SK-N-SH (cell line): ENCODE measurements around the gene LRRN4CL. TPM values are rescaled to one million over a fixed set of nuclear protein-coding genes. Genes with fewer than 3 reads are reported as not detected.

Experiments used
- CTCF ChIA-PET: fragments of 300-600, 350-600 bp; formaldehyde crosslinking; extraction: SDS; loops from one replicate; lab custom pipeline; 2021; lab: Yijun Ruan, JAX
- POLR2A ChIA-PET: fragments of 350-600 bp; sonication (Branson Sonifier 250); formaldehyde crosslinking; extraction: SDS; loops from one replicate; lab custom pipeline; 2020; ENCODE audit warnings: antibody characterized with exemption, inconsistent platforms; lab: Yijun Ruan, JAX
- DNase-seq: peaks from one replicate; pipeline ENCODE4 v3.0.0; 2012
- H2AFZ ChIP-seq: fragments of 200-600 bp; sonication (generic); 2 replicates; pipeline ENCODE4 v1.8.1; 2016; ENCODE audit warnings: antibody characterized with exemption, mild to moderate bottlenecking, low read depth
- H3F3A ChIP-seq: fragments of 200-600 bp; sonication (generic); replicated peaks from 2 replicates; pipeline ENCODE3; 2016; ENCODE audit warnings: antibody characterized with exemption, mild to moderate bottlenecking; ENCODE audit not compliant: insufficient read depth
- H3K27ac ChIP-seq, 2 experiments: fragments of 200-500 bp in 1 of 2; fragments of 200-600 bp in 1 of 2; sonication (Bioruptor generic) in 1 of 2; sonication (generic), shearing (Covaris generic) in 1 of 2; 2 replicates each; pipeline versions ENCODE4 v1.5.1 to v1.6.1; 2014 to 2016; ENCODE audit warnings: low read depth in 2 of 2, inconsistent platforms in 1 of 2, low read length in 1 of 2, mild to moderate bottlenecking in 1 of 2, mixed read lengths in 1 of 2
- H3K27me3 ChIP-seq: fragments of 200-600 bp; sonication (generic), shearing (Covaris generic); 2 replicates; pipeline ENCODE4 v1.6.1; 2016; ENCODE audit warnings: mixed run types; ENCODE audit not compliant: insufficient read depth
- H3K36me3 ChIP-seq, 2 experiments: fragments of 200-500 bp in 1 of 2; fragments of 200-600 bp in 1 of 2; sonication (Bioruptor generic) in 1 of 2; sonication (generic) in 1 of 2; replicated peaks in 1 of 2; 2 replicates each; pipeline versions ENCODE3 to v1.5.1; 2014 to 2016; ENCODE audit warnings: low read length in 1 of 2, mild to moderate bottlenecking in 1 of 2; ENCODE audit not compliant: insufficient read depth in 2 of 2, control insufficient read depth in 1 of 2
- H3K4me1 ChIP-seq, 2 experiments: fragments of 200-500 bp in 1 of 2; fragments of 200-600 bp in 1 of 2; sonication (Bioruptor generic) in 1 of 2; sonication (generic), shearing (Covaris generic) in 1 of 2; 2 replicates each; pipeline versions ENCODE4 v1.5.1 to v1.6.1; 2014 to 2016; ENCODE audit warnings: low read depth in 1 of 2, low read length in 1 of 2, mixed run types in 1 of 2; ENCODE audit not compliant: insufficient read depth in 2 of 2, control insufficient read depth in 1 of 2
- H3K4me2 ChIP-seq: fragments of 200-600 bp; sonication (generic), shearing (Covaris generic); 2 replicates; pipeline ENCODE4 v1.6.1; 2017; ENCODE audit warnings: mixed run types
- H3K4me3 ChIP-seq, 2 experiments: fragments of 200-500 bp in 1 of 2; fragments of 200-600 bp in 1 of 2; sonication (Bioruptor generic) in 1 of 2; sonication (generic), shearing (Covaris generic) in 1 of 2; 2 replicates each; pipeline versions ENCODE4 v1.5.1 to v1.8.1; 2014 to 2016; ENCODE audit warnings: low read depth in 2 of 2, inconsistent platforms in 1 of 2, low read length in 1 of 2, mild to moderate bottlenecking in 1 of 2, mixed read lengths in 1 of 2, moderate library complexity in 1 of 2
- H3K79me2 ChIP-seq: fragments of 200-600 bp; sonication (generic); 2 replicates; pipeline ENCODE4 v1.8.1; 2017; ENCODE audit warnings: mild to moderate bottlenecking; ENCODE audit not compliant: insufficient read depth
- H3K9ac ChIP-seq: fragments of 200-600 bp; sonication (generic); 2 replicates; pipeline ENCODE4 v1.6.1; 2017; ENCODE audit warnings: mixed run types
- H3K9me2 ChIP-seq: fragments of 200-600 bp; sonication (generic); 2 replicates; pipeline ENCODE4 v1.6.1; 2017; ENCODE audit warnings: mixed run types
- H3K9me3 ChIP-seq: fragments of 200-600 bp; sonication (generic); 2 replicates; pipeline ENCODE4 v1.6.1; 2017; ENCODE audit warnings: mixed run types, mild to moderate bottlenecking, moderate library complexity
- H4K20me1 ChIP-seq: fragments of 200-600 bp; sonication (generic); 2 replicates; pipeline ENCODE4 v1.6.1; 2017; ENCODE audit warnings: mild to moderate bottlenecking, mixed run types; ENCODE audit not compliant: insufficient read depth
- CHD2 ChIP-seq: fragments of 150-350 bp; IDR thresholded peaks from 2 replicates; pipeline ENCODE4 v1.6.1; 2018; ENCODE audit warnings: low read length; ENCODE audit not compliant: partially characterized antibody
- ELF1 ChIP-seq: IDR thresholded peaks from 2 replicates; pipeline ENCODE4 v1.4.0; 2012
- EP300 ChIP-seq, 2 experiments: IDR thresholded peaks; 2 replicates each; pipeline versions ENCODE4 v1.4.0 to v1.6.1; 2012; ENCODE audit warnings: borderline replicate concordance in 1 of 2, low read depth in 1 of 2, low read length in 1 of 2
- EZH2phosphoT487 ChIP-seq: fragments of 200-600 bp; sonication (generic); IDR thresholded peaks from 2 replicates; pipeline ENCODE4 v1.6.1; 2017; ENCODE audit warnings: low read depth, mixed run types, mild to moderate bottlenecking, antibody characterized with exemption, moderate library complexity, borderline replicate concordance
- GATA2 ChIP-seq: sonication (generic); formaldehyde crosslinking; IDR thresholded peaks from 2 replicates; pipeline ENCODE4 v1.5.0; 2020; ENCODE audit warnings: mild to moderate bottlenecking, missing genetic modification reagents
- MEF2A ChIP-seq: IDR thresholded peaks from 2 replicates; pipeline ENCODE4 v1.4.0; 2012; ENCODE audit warnings: low read depth, borderline replicate concordance
- NRF1 ChIP-seq: IDR thresholded peaks from 2 replicates; pipeline ENCODE4 v1.6.1; 2012; ENCODE audit warnings: low read depth, mild to moderate bottlenecking, low read length
- POLR2AphosphoS5 ChIP-seq: IDR thresholded peaks from 2 replicates; pipeline ENCODE4 v1.6.1; 2012; ENCODE audit warnings: low read depth, low read length
- RXRA ChIP-seq: IDR thresholded peaks from 2 replicates; pipeline ENCODE4 v1.4.0; 2012; ENCODE audit warnings: low read depth, mild to moderate bottlenecking, borderline replicate concordance
- SMC3 ChIP-seq: IDR thresholded peaks from 2 replicates; pipeline ENCODE4 v1.6.1; 2012; ENCODE audit warnings: low read depth, low read length, improper control_type of control experiment
- TAF1 ChIP-seq: IDR thresholded peaks from 2 replicates; pipeline ENCODE4 v1.6.1; 2012; ENCODE audit warnings: low read depth, mild to moderate bottlenecking, low read length, moderate library complexity, borderline replicate concordance
- TCF12 ChIP-seq: IDR thresholded peaks from 2 replicates; pipeline ENCODE4 v1.4.0; 2012
- TEAD4 ChIP-seq: IDR thresholded peaks from 2 replicates; pipeline ENCODE4 v1.4.0; 2012; ENCODE audit warnings: mild to moderate bottlenecking, borderline replicate concordance; ENCODE audit not compliant: insufficient read depth
- YY1 ChIP-seq: IDR thresholded peaks from 2 replicates; pipeline ENCODE4 v1.4.0; 2012; ENCODE audit warnings: low read depth, mild to moderate bottlenecking
- WGBS: methylation state at CpG from one replicate; pipeline ENCODE4 v1.1.6; 2017; ENCODE audit warnings: low lambda C conversion rate; 5-methylcytosine and 5-hydroxymethylcytosine counted together
- polyA plus RNA-seq, 3 experiments: library from polyadenylated mRNA; depleted of rRNA; stranded (reverse); fragments of >200 nt; gene quantifications; 2 replicates each; pipeline ENCODE4 v1.2.3, GENCODE V29; 2012
- TF ChIP-seq, protein P1 (sequence below): IDR thresholded peaks from 2 replicates; pipeline ENCODE4 v1.4.0; 2012; ENCODE audit warnings: low read depth
- TF ChIP-seq, protein P2 (sequence below): IDR thresholded peaks from 2 replicates; pipeline ENCODE4; 2012
- TF ChIP-seq, protein P3 (sequence below): IDR thresholded peaks from 2 replicates; pipeline ENCODE4 v1.4.0; 2012; ENCODE audit warnings: low read depth, borderline replicate concordance

The LRRN4CL gene
- polyA plus RNA-seq, 1 of the 3 experiments (the other 2 are of a cell fraction), result 0.08 TPM

DNA sequence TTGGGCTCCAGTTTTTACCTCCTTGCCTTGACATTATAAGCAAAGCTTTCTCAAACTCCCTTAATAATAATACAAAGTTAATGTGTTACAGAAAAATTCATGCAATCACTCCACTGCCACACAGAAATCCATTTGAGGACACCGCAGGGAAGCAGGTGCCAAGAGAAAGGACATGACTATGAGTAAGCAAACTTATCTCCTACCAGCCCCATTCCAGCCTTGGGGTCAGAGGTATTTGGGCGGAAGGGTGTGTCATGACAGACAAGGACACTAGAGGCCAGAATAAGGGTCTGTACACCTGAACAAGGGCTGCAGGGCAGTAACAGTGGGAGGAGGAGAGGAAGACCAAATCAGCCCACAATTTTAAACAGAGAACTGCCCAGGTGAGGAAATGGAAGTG lies 24.0 kb upstream of the LRRN4CL start:
- no peak overlapping the region for H3K27ac ChIP-seq
- ChIA-PET CTCF (interaction anchor here (1.1 to 1.5 kb wide), 3 partner anchors 8 to 56 kb away, joined by 3 to 4 read pairs (median 4); no protein-coding TSS in a partner anchor), POLR2A (no interaction called here)
- peaks cover 14 to 16% of the 10 kb centered on the region in 2 experiments; a peak in 3 of 4 replicates for H3K4me1 ChIP-seq
- TF ChIP-seq ELF1 (no peak), EZH2phosphoT487 (no peak), TCF12 (no peak), NRF1 (no peak), RXRA (no peak), CHD2 (no peak)
- TF ChIP-seq, protein P1, sequence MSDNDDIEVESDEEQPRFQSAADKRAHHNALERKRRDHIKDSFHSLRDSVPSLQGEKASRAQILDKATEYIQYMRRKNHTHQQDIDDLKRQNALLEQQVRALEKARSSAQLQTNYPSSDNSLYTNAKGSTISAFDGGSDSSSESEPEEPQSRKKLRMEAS, result no peak
- TF ChIP-seq, protein P2, sequence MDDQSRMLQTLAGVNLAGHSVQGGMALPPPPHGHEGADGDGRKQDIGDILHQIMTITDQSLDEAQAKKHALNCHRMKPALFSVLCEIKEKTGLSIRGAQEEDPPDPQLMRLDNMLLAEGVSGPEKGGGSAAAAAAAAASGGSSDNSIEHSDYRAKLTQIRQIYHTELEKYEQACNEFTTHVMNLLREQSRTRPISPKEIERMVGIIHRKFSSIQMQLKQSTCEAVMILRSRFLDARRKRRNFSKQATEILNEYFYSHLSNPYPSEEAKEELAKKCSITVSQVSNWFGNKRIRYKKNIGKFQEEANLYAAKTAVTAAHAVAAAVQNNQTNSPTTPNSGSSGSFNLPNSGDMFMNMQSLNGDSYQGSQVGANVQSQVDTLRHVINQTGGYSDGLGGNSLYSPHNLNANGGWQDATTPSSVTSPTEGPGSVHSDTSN, result no peak
- no peaks in the 10 kb centered on the region for H3K9me3 ChIP-seq
- H3K36me3 ChIP-seq, result peaks cover 69 to 74% of the 10 kb centered on the region in 2 experiments
- no peaks in the 10 kb centered on the region for H3K27me3 ChIP-seq
- no peak overlapping the region for H3K9ac ChIP-seq
- no peaks in the 10 kb centered on the region for H4K20me1 ChIP-seq
- H3K4me3 ChIP-seq, result no peak overlapping the region
- DNase-seq, result no peak
- H3K4me2 ChIP-seq, result no peak overlapping the region
- no peaks in the 10 kb centered on the region for H3K9me2 ChIP-seq
- peaks cover 34% of the 10 kb centered on the region for H3K79me2 ChIP-seq
- peaks cover 68% of the 10 kb centered on the region for H3F3A ChIP-seq
- no peak overlapping the region for H2AFZ ChIP-seq
- WGBS, result 83% methylated on average over 2 of the region's 2 CpGs

DNA sequence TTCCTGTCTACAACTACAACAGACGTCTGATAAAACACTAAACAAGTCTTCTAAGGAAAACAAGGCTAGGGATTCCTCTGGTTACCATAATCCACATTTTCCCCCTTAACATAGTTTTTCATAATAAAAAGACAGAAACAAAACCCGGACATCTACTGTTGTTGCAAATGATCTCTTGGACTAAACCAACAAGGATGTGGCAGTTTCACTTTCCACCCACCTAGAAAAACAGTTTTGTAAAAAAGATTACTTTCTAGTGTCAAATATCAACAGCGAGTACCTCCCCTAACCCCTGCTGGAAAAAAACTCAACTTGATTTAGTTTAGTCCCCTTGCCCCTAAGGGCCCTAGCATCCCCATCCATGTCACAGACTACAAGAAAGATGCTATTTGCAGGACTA lies 23.5 kb upstream of the LRRN4CL start:
- no peak overlapping the region; a peak in 1 of 4 replicates for H3K27ac ChIP-seq
- no peak for DNase-seq
- H3K9me3 ChIP-seq, result no peaks in the 10 kb centered on the region
- H3K4me3 ChIP-seq, result no peak overlapping the region
- ChIA-PET POLR2A (no interaction called here), CTCF (interaction anchor here (1.1 to 1.5 kb wide), 2 partner anchors 8 to 57 kb away, joined by 3 to 4 read pairs; no protein-coding TSS in a partner anchor)
- H3F3A ChIP-seq, result peaks cover 68% of the 10 kb centered on the region
- no peaks in the 10 kb centered on the region for H3K9me2 ChIP-seq
- H3K4me2 ChIP-seq, result no peak overlapping the region
- no peak overlapping the region for H2AFZ ChIP-seq
- H3K36me3 ChIP-seq, result peaks cover 64 to 71% of the 10 kb centered on the region in 2 experiments
- H4K20me1 ChIP-seq, result no peaks in the 10 kb centered on the region
- WGBS, result 92% methylated on average over 3 of the region's 3 CpGs
- H3K9ac ChIP-seq, result no peak overlapping the region
- TF ChIP-seq EP300 (IDR thresholded peaks at IDR 0.05; ENCODE audit: borderline replicate concordance in 1 of 2, low read depth in 1 of 2, low read length in 1 of 2) (no peak), ELF1 (no peak), TAF1 (no peak)
- no peaks in the 10 kb centered on the region for H3K27me3 ChIP-seq
- peaks cover 15 to 21% of the 10 kb centered on the region in 2 experiments; a peak in 3 of 4 replicates for H3K4me1 ChIP-seq
- H3K79me2 ChIP-seq, result peaks cover 29% of the 10 kb centered on the region

DNA sequence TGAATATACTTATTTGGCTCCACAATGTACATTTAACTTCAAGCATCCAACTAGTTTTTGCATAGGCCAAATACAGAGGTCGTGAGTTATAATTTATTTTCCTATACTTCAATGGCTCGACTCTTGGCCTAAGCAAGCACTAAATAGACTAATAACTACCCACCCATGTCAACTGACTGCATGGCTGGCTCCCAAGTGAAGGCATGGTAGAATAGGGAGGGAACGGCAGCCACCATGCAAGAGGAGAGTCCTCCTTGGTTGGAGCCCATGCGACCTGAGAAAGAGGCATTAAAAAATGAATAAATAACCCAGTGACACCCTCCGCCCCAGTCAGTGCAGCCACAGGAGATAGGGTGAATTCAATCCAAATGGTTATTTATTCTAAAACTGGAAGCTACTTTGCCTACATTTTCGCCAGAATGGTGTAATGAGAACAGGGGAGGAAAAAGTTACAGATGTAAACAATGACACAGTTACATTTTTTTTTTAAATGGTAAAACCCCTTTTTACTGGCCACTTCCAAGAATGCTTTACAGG lies 23.0 kb upstream of the LRRN4CL start:
- ChIA-PET POLR2A (no interaction called here), CTCF (interaction anchor here (1.5 kb wide), 1 partner anchor 57 kb away, joined by 4 read pairs; no protein-coding TSS in a partner anchor)
- Histone ChIP-seq H3F3A (peaks cover 68% of the 10 kb centered on the region), H4K20me1 (no peaks in the 10 kb centered on the region), H3K27ac (no peak overlapping the region), H3K27me3 (no peaks in the 10 kb centered on the region), H3K79me2 (peaks cover 24% of the 10 kb centered on the region), H3K9me2 (no peaks in the 10 kb centered on the region), H3K4me1 (peaks cover 15 to 26% of the 10 kb centered on the region in 2 experiments; a peak in 3 of 4 replicates), H3K4me3 (no peak overlapping the region), H3K4me2 (no peak overlapping the region), H3K9ac (no peak overlapping the region), H3K9me3 (no peaks in the 10 kb centered on the region), H2AFZ (no peak overlapping the region), H3K36me3 (peaks cover 59 to 68% of the 10 kb centered on the region in 2 experiments)
- no peak for DNase-seq
- WGBS, result 92% methylated on average over 6 of the region's 6 CpGs
- no peak for TF ChIP-seq CHD2
- no peak for TF ChIP-seq EZH2phosphoT487
- TF ChIP-seq ELF1, result no peak
- TF ChIP-seq TEAD4, result no peak
- no peak for TF ChIP-seq MEF2A
- no peak for TF ChIP-seq POLR2AphosphoS5
- no peak for TF ChIP-seq YY1
- TF ChIP-seq GATA2 (CRISPR knock-in tag), result no peak
- TF ChIP-seq, protein P3, sequence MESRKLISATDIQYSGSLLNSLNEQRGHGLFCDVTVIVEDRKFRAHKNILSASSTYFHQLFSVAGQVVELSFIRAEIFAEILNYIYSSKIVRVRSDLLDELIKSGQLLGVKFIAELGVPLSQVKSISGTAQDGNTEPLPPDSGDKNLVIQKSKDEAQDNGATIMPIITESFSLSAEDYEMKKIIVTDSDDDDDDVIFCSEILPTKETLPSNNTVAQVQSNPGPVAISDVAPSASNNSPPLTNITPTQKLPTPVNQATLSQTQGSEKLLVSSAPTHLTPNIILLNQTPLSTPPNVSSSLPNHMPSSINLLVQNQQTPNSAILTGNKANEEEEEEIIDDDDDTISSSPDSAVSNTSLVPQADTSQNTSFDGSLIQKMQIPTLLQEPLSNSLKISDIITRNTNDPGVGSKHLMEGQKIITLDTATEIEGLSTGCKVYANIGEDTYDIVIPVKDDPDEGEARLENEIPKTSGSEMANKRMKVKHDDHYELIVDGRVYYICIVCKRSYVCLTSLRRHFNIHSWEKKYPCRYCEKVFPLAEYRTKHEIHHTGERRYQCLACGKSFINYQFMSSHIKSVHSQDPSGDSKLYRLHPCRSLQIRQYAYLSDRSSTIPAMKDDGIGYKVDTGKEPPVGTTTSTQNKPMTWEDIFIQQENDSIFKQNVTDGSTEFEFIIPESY, result no peak
- TF ChIP-seq SMC3, result no peak
